OCI-LY1 (cell line): ENCODE data around the gene KRTAP19-4.
A peak's percentile ranks its signal among the peaks of the same experiment; 100 is the strongest.
"Not testable (repeated sequence)": the region's sequence is repeated elsewhere in the genome, so short reads cannot be mapped to it uniquely, and the experiment has no call there.

Experiments
- H2AFZ ChIP-seq: fragments of 200-600 bp; sonication (generic), shearing (Covaris generic); 2 replicates; pipeline ENCODE4 v1.6.0; 2014; ENCODE audit warnings: antibody characterized with exemption, mild to moderate bottlenecking, low read length
- H3F3A ChIP-seq: fragments of 200-600 bp; sonication (generic), shearing (Covaris generic); 2 replicates; pipeline ENCODE4 v1.6.0; 2014; ENCODE audit warnings: mild to moderate bottlenecking, antibody characterized with exemption, low read length, moderate library complexity; ENCODE audit not compliant: insufficient read depth
- H3K27ac ChIP-seq: fragments of 200-600 bp; sonication (generic); 2 replicates; pipeline ENCODE4 v1.5.1; 2014; ENCODE audit warnings: low read length, mixed run types, mild to moderate bottlenecking, low read depth; ENCODE audit not compliant: poor library complexity, severe bottlenecking
- H3K27me3 ChIP-seq: fragments of 200-600 bp; sonication (generic); 2 replicates; pipeline ENCODE4 v1.6.0; 2014; ENCODE audit warnings: antibody characterized with exemption, mild to moderate bottlenecking, low read length, moderate library complexity; ENCODE audit not compliant: insufficient read depth
- H3K36me3 ChIP-seq: fragments of 200-600 bp; sonication (generic); 2 replicates; pipeline ENCODE4 v1.6.1; 2014; ENCODE audit warnings: mild to moderate bottlenecking, antibody characterized with exemption, low read length, moderate library complexity, mixed read lengths; ENCODE audit not compliant: insufficient read depth
- H3K4me1 ChIP-seq: fragments of 200-600 bp; sonication (generic); 2 replicates; pipeline ENCODE4 v1.5.1; 2014; ENCODE audit warnings: mild to moderate bottlenecking, low read length, moderate library complexity; ENCODE audit not compliant: insufficient read depth, severe bottlenecking
- H3K4me2 ChIP-seq: fragments of 200-600 bp; sonication (generic), shearing (Covaris generic); 2 replicates; pipeline ENCODE4 v1.6.1; 2014; ENCODE audit warnings: low read length
- H3K4me3 ChIP-seq: fragments of 200-600 bp; sonication (generic); 2 replicates; pipeline ENCODE4 v1.5.1; 2014; ENCODE audit warnings: low read length, low read depth, mild to moderate bottlenecking, mixed read lengths; ENCODE audit not compliant: poor library complexity, severe bottlenecking
- H3K79me2 ChIP-seq: fragments of 200-600 bp; shearing (Covaris generic); 2 replicates; pipeline ENCODE4 v1.6.1; 2016; ENCODE audit warnings: mixed run types, low read length, mixed read lengths; ENCODE audit not compliant: insufficient read depth
- H3K9ac ChIP-seq: fragments of 200-600 bp; sonication (generic), shearing (Covaris generic); 2 replicates; pipeline ENCODE4 v1.6.1; 2014; ENCODE audit warnings: mild to moderate bottlenecking, low read length, mixed read lengths
- H3K9me2 ChIP-seq: fragments of 200-600 bp; sonication (generic), shearing (Covaris generic); 2 replicates; pipeline ENCODE4 v1.6.1; 2014; ENCODE audit warnings: low read depth, mild to moderate bottlenecking, low read length, mixed read lengths
- H3K9me3 ChIP-seq: fragments of 200-600 bp; shearing (Covaris generic); 2 replicates; pipeline ENCODE4 v1.6.1; 2014; ENCODE audit warnings: low read length, mixed read lengths
- H4K20me1 ChIP-seq: fragments of 200-600 bp; sonication (generic), shearing (Covaris generic); 2 replicates; pipeline ENCODE4 v1.6.0; 2016; ENCODE audit warnings: mild to moderate bottlenecking, low read length; ENCODE audit not compliant: insufficient read depth
- CTCF ChIP-seq: fragments of 200-600 bp; sonication (generic), shearing (Covaris generic); IDR thresholded peaks from 2 replicates; pipeline ENCODE4 v1.5.1; 2017; ENCODE audit warnings: mild to moderate bottlenecking, antibody characterized with exemption, low read length, moderate library complexity, mixed read lengths
- EZH2 ChIP-seq: fragments of 200-600 bp; sonication (generic), shearing (Covaris generic); IDR thresholded peaks from 2 replicates; pipeline ENCODE4 v1.8.0; 2017; ENCODE audit warnings: borderline replicate concordance, mixed run types, mild to moderate bottlenecking, antibody characterized with exemption, low read length, moderate library complexity, mixed read lengths

The KRTAP19-4 gene

GRCh38 chr21:30515681-30516080, 18.7 kb upstream of the KRTAP19-4 start:
- no peaks in the 10 kb centered on the region for H3K9me2 ChIP-seq
- H3K27me3 ChIP-seq = no peaks in the 10 kb centered on the region
- no peaks in the 10 kb centered on the region for H3K36me3 ChIP-seq
- no peak overlapping the region for H3K4me3 ChIP-seq
- no peaks in the 10 kb centered on the region for H3F3A ChIP-seq
- H4K20me1 ChIP-seq = no peaks in the 10 kb centered on the region
- no peak for TF ChIP-seq CTCF
- TF ChIP-seq EZH2 = no peak
- no peak overlapping the region for H3K4me2 ChIP-seq
- H3K4me1 ChIP-seq = no peaks in the 10 kb centered on the region
- H3K9me3 ChIP-seq = no peaks in the 10 kb centered on the region
- H3K79me2 ChIP-seq = no peaks in the 10 kb centered on the region
- H2AFZ ChIP-seq = no peak overlapping the region
- H3K27ac ChIP-seq = no peak overlapping the region
- no peak overlapping the region for H3K9ac ChIP-seq

- H2AFZ ChIP-seq, H3K36me3 ChIP-seq, H3K79me2 ChIP-seq, H3K4me1 ChIP-seq, H3K27me3 ChIP-seq, H3F3A ChIP-seq, H3K27ac ChIP-seq, H3K9me3 ChIP-seq, H3K9ac ChIP-seq, H4K20me1 ChIP-seq, H3K4me2 ChIP-seq, H3K9me2 ChIP-seq, H3K4me3 ChIP-seq: not testable (repeated sequence)
- TF ChIP-seq CTCF = peak; percentile 58
Measured at GRCh38 chr21:30505621-30506205, 8.7 kb upstream of the KRTAP19-4 start.

GRCh38 chr21:30502041-30502440, 5.1 kb upstream of the KRTAP19-4 start, which contains the start of gene KRTAP19-5:
Gene KRTAP19-5 (minus strand): TSS chr21:30502141. CDS start chr21:30502090, 51 bp downstream.
- Histone ChIP-seq H4K20me1 (no peaks in the 10 kb centered on the region), H3K79me2 (no peaks in the 10 kb centered on the region), H3K9me2 (no peaks in the 10 kb centered on the region), H3F3A (no peaks in the 10 kb centered on the region), H3K4me2 (no peak within 1 kb of the TSS), H3K27ac (no peak within 1 kb of the TSS), H3K9ac (no peak within 1 kb of the TSS), H3K9me3 (no peaks in the 10 kb centered on the region), H3K36me3 (no peaks in the 10 kb centered on the region), H2AFZ (no peak within 1 kb of the TSS), H3K4me1 (no peaks in the 10 kb centered on the region), H3K4me3 (no peak within 1 kb of the TSS), H3K27me3 (no peaks in the 10 kb centered on the region)
- TF ChIP-seq CTCF (no peak), EZH2 (no peak)
